Measurements from ENCODE around the gene YAP1.

Gene YAP1

GRCh38 chr11:102108734-102109440 lies 1.4 kb upstream of the YAP1 start:
- ChIA-PET POLR2A (ENCODE audit: low non-redundant PET) (no interaction called here), CTCF (no interaction called here)
- TF ChIP-seq CTCF (conservative IDR thresholded peaks at IDR 0.05; ENCODE audit: low read depth), result no peak
- H3K27ac ChIP-seq, result peak overlapping the region; percentile 99; the same call in 1 of the 2 replicates
- DNase-seq (ENCODE audit: low spot score), result no peak

- no peak for TF ChIP-seq CTCF (conservative IDR thresholded peaks at IDR 0.05; ENCODE audit: low read depth)
- ChIA-PET POLR2A (ENCODE audit: low non-redundant PET) (interaction anchor here (0.7 kb wide), 1 partner anchor 96 kb away, joined by 3 read pairs; no protein-coding TSS in a partner anchor), CTCF (interaction anchor here (0.6 kb wide), 1 partner anchor 485 kb away, joined by 4 read pairs; no protein-coding TSS in a partner anchor)
- peak; percentile 13 for DNase-seq (ENCODE audit: low spot score)
- peak overlapping the region; percentile 99 for H3K27ac ChIP-seq
These were observed 439 bp downstream of the YAP1 start for GRCh38 chr11:102110761-102111010.

GRCh38 chr11:102111011-102111786 lies 952 bp downstream of the YAP1 start:
- peak; percentile 25; the same call in 1 of the 2 replicates for TF ChIP-seq CTCF (conservative IDR thresholded peaks at IDR 0.05; ENCODE audit: low read depth)
- ChIA-PET POLR2A (ENCODE audit: low non-redundant PET) (interaction anchor here (0.7 kb wide), 1 partner anchor 96 kb away, joined by 3 read pairs; no protein-coding TSS in a partner anchor), CTCF (interaction anchor here (0.6 kb wide), 1 partner anchor 485 kb away, joined by 4 read pairs; no protein-coding TSS in a partner anchor)
- DNase-seq (ENCODE audit: low spot score), result peak; percentile 86
- H3K27ac ChIP-seq, result peak overlapping the region; percentile 99

GRCh38 chr11:102111787-102112508 lies 1.7 kb downstream of the YAP1 start:
- ChIA-PET POLR2A (ENCODE audit: low non-redundant PET) (no interaction called here), CTCF (no interaction called here)
- peak; percentile 85 for DNase-seq (ENCODE audit: low spot score)
- no peak for TF ChIP-seq CTCF (conservative IDR thresholded peaks at IDR 0.05; ENCODE audit: low read depth)
- H3K27ac ChIP-seq, result peak overlapping the region; percentile 99

- no peak for TF ChIP-seq CTCF (conservative IDR thresholded peaks at IDR 0.05; ENCODE audit: low read depth)
- H3K27ac ChIP-seq, result no peak overlapping the region
- ChIA-PET POLR2A (ENCODE audit: low non-redundant PET) (no interaction called here), CTCF (no interaction called here)
- no peak for DNase-seq (ENCODE audit: low spot score)
These were observed 2.2 kb downstream of the YAP1 start for GRCh38 chr11:102112509-102112821.

GRCh38 chr11:102114032-102114431 lies 3.8 kb downstream of the YAP1 start:
- DNase-seq (ENCODE audit: low spot score), result no peak
- CTCF ChIA-PET, result no interaction called here
- TF ChIP-seq CTCF (conservative IDR thresholded peaks at IDR 0.05; ENCODE audit: low read depth), result no peak
- POLR2A ChIA-PET (ENCODE audit: low non-redundant PET), result no interaction called here
- H3K27ac ChIP-seq, result peak overlapping the region; percentile 48; the same call in 1 of the 2 replicates
